Stimulated activated CD8-positive, alpha-beta memory T cell treated with anti-CD3 and anti-CD28 coated beads, Interleukin-15, amount 100 ng/mL, for 1 hour (primary cell): ENCODE data around the gene DNAJC3.
A peak's percentile ranks its signal among the peaks of the same experiment; 100 is the strongest.
"Not testable (repeated sequence)": the region's sequence is repeated elsewhere in the genome, so short reads cannot be mapped to it uniquely, and the experiment has no call there.

Experiments used
- DNase-seq: peaks from one replicate; pipeline ENCODE4 v3.0.0-alpha.2; 2020; ENCODE audit warnings: low read depth

DNAJC3 gene

GRCh38 chr13:95781016-95781415, 104.1 kb downstream of the DNAJC3 start:
- no peak for DNase-seq

GRCh38 chr13:95781940-95782339, 105.0 kb downstream of the DNAJC3 start:
- DNase-seq: not testable (repeated sequence)

- no peak for DNase-seq
Observed at GRCh38 chr13:95783747-95784146, 106.8 kb downstream of the DNAJC3 start.

- DNase-seq: no peak
Observed at GRCh38 chr13:95784161-95784899, 107.4 kb downstream of the DNAJC3 start.

- no peak for DNase-seq
Observed at GRCh38 chr13:95784900-95785290, 108.0 kb downstream of the DNAJC3 start.

- no peak for DNase-seq
Observed at GRCh38 chr13:95787356-95788099, 110.6 kb downstream of the DNAJC3 start.

- DNase-seq: no peak
Observed at GRCh38 chr13:95788100-95788463, 111.1 kb downstream of the DNAJC3 start.

GRCh38 chr13:95789315-95789714, 112.4 kb downstream of the DNAJC3 start:
- not testable (repeated sequence) for DNase-seq

- DNase-seq: no peak
Observed at GRCh38 chr13:95791084-95791722, 114.3 kb downstream of the DNAJC3 start.

GRCh38 chr13:95793018-95793555, 116.1 kb downstream of the DNAJC3 start:
- no peak for DNase-seq

- no peak for DNase-seq
Observed at GRCh38 chr13:95793781-95794180, 116.8 kb downstream of the DNAJC3 start.

- DNase-seq: no peak
Observed at GRCh38 chr13:95797016-95797415, 120.1 kb downstream of the DNAJC3 start.

GRCh38 chr13:95800436-95800835, 123.5 kb downstream of the DNAJC3 start:
- no peak for DNase-seq

GRCh38 chr13:95801825-95802224, 124.9 kb downstream of the DNAJC3 start:
- DNase-seq: no peak

GRCh38 chr13:95805921-95806320, 129.0 kb downstream of the DNAJC3 start:
- no peak for DNase-seq

GRCh38 chr13:95809429-95809828, 132.5 kb downstream of the DNAJC3 start:
- no peak for DNase-seq

GRCh38 chr13:95813139-95813538, 136.2 kb downstream of the DNAJC3 start:
- DNase-seq: no peak

- no peak for DNase-seq
Observed at GRCh38 chr13:95814495-95814894, 137.6 kb downstream of the DNAJC3 start.

- no peak for DNase-seq
Observed at GRCh38 chr13:95822303-95822702, 145.4 kb downstream of the DNAJC3 start.

- no peak for DNase-seq
Observed at GRCh38 chr13:95833126-95833525, 156.2 kb downstream of the DNAJC3 start.

- no peak for DNase-seq
Observed at GRCh38 chr13:95833719-95834118, 156.8 kb downstream of the DNAJC3 start.

- DNase-seq: peak; percentile 39
Observed at GRCh38 chr13:95834134-95834765, 157.3 kb downstream of the DNAJC3 start.
